ENCODE measurements around the gene HEMK1. TPM values are rescaled to one million over a fixed set of nuclear protein-coding genes. Genes with fewer than 3 reads are reported as not detected.
A peak's percentile ranks its signal among the peaks of the same experiment; 100 is the strongest.

Gene HEMK1
- total RNA-seq, 1 experiment from 2014 or later, result 20.9 TPM

DNA sequence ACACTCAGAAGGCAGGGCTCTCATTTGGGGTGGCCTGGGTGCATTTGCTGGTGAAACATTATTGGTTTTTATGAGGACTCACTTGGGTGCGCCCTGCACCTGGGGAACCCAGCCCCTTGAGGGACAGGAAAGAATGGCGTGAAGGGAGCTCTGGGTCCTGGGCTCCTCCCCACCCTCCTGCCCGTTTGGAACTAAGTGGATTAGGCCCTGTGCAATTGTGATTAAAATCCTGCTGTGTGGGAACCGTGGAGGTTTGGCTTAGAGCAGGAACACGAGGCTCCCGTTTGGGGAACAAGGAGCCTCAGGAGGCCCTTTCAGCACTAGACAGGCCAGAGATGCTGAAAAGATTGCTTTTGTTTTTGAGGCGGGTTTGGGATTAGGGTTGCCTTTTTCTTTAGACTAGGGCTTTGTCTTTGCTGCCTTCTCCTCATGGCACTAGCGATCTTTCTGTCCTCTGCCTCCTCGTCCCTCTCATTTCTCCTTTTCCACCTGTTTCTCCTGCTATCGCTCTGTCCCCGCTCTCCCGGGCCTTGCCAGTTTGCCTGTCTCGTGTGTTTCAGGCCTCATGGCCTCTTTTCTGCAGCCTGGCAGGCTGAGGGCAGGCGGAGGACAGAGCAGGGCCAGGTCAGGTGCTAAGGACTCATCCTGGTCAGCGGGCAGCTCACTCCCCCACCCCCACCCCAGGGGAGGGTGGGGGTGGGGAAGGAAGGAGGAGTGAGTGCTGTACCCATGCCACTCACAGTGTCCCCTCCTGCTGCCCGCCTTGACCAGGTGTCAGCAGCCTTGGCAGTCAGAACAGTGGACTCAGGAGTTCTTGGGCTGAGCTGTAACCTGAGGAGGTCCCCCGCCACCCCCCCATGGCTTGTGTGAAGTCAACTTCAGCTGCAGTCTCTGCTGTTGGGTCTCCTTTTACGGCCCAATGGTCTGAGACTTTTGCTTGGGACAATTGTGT, 56.2 kb downstream of the HEMK1 start:
- peaks cover 38% of the 10 kb centered on the region for H3K4me1 Mint-ChIP-seq
- H3K36me3 Mint-ChIP-seq, result peaks cover 3% of the 10 kb centered on the region; the same call in 1 of the 2 replicates
- ChIA-PET POLR2A (interaction anchor here (0.5 kb wide), 1 partner anchor 236 kb away, joined by 5 read pairs; no protein-coding TSS in a partner anchor), CTCF (interaction anchor here (0.5 to 8.6 kb wide), 9 partner anchors 8 to 764 kb away, joined by 3 to 110 read pairs (median 7); partner anchors contain the start of genes CISH and MAPKAPK3)
- no peaks in the 10 kb centered on the region for H3K27me3 Mint-ChIP-seq (ENCODE audit: low read depth)
- H3K9me3 Mint-ChIP-seq, result no peaks in the 10 kb centered on the region
- H3K4me3 Mint-ChIP-seq, result no peak overlapping the region
- ATAC-seq, result no peak
- H3K27ac Mint-ChIP-seq, result peak overlapping the region; percentile 78
- no peak for DNase-seq (ENCODE audit: low spot score)
- no peak for TF ChIP-seq NFYB (CRISPR knock-in tag; conservative IDR thresholded peaks at IDR 0.05; ENCODE audit: low read depth)
- TF ChIP-seq, protein P1, sequence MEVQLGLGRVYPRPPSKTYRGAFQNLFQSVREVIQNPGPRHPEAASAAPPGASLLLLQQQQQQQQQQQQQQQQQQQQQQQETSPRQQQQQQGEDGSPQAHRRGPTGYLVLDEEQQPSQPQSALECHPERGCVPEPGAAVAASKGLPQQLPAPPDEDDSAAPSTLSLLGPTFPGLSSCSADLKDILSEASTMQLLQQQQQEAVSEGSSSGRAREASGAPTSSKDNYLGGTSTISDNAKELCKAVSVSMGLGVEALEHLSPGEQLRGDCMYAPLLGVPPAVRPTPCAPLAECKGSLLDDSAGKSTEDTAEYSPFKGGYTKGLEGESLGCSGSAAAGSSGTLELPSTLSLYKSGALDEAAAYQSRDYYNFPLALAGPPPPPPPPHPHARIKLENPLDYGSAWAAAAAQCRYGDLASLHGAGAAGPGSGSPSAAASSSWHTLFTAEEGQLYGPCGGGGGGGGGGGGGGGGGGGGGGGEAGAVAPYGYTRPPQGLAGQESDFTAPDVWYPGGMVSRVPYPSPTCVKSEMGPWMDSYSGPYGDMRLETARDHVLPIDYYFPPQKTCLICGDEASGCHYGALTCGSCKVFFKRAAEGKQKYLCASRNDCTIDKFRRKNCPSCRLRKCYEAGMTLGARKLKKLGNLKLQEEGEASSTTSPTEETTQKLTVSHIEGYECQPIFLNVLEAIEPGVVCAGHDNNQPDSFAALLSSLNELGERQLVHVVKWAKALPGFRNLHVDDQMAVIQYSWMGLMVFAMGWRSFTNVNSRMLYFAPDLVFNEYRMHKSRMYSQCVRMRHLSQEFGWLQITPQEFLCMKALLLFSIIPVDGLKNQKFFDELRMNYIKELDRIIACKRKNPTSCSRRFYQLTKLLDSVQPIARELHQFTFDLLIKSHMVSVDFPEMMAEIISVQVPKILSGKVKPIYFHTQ (CRISPR knock-in tag; IDR thresholded peaks at IDR 0.05), result no peak
- TF ChIP-seq TP53 (CRISPR knock-in tag; IDR thresholded peaks at IDR 0.05), result no peak
- no peak for TF ChIP-seq SP1 (CRISPR knock-in tag; conservative IDR thresholded peaks at IDR 0.05)
- TF ChIP-seq, protein P2, sequence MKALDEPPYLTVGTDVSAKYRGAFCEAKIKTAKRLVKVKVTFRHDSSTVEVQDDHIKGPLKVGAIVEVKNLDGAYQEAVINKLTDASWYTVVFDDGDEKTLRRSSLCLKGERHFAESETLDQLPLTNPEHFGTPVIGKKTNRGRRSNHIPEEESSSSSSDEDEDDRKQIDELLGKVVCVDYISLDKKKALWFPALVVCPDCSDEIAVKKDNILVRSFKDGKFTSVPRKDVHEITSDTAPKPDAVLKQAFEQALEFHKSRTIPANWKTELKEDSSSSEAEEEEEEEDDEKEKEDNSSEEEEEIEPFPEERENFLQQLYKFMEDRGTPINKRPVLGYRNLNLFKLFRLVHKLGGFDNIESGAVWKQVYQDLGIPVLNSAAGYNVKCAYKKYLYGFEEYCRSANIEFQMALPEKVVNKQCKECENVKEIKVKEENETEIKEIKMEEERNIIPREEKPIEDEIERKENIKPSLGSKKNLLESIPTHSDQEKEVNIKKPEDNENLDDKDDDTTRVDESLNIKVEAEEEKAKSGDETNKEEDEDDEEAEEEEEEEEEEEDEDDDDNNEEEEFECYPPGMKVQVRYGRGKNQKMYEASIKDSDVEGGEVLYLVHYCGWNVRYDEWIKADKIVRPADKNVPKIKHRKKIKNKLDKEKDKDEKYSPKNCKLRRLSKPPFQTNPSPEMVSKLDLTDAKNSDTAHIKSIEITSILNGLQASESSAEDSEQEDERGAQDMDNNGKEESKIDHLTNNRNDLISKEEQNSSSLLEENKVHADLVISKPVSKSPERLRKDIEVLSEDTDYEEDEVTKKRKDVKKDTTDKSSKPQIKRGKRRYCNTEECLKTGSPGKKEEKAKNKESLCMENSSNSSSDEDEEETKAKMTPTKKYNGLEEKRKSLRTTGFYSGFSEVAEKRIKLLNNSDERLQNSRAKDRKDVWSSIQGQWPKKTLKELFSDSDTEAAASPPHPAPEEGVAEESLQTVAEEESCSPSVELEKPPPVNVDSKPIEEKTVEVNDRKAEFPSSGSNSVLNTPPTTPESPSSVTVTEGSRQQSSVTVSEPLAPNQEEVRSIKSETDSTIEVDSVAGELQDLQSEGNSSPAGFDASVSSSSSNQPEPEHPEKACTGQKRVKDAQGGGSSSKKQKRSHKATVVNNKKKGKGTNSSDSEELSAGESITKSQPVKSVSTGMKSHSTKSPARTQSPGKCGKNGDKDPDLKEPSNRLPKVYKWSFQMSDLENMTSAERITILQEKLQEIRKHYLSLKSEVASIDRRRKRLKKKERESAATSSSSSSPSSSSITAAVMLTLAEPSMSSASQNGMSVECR (CRISPR knock-in tag; IDR thresholded peaks at IDR 0.05; ENCODE audit: borderline replicate concordance), result no peak
- TF ChIP-seq TEAD4 (CRISPR knock-in tag; IDR thresholded peaks at IDR 0.05), result no peak
- TF ChIP-seq E2F5 (CRISPR knock-in tag; IDR thresholded peaks at IDR 0.05), result no peak
- no peak for TF ChIP-seq FOXK1 (CRISPR knock-in tag; IDR thresholded peaks at IDR 0.05)
- TF ChIP-seq, protein P3, sequence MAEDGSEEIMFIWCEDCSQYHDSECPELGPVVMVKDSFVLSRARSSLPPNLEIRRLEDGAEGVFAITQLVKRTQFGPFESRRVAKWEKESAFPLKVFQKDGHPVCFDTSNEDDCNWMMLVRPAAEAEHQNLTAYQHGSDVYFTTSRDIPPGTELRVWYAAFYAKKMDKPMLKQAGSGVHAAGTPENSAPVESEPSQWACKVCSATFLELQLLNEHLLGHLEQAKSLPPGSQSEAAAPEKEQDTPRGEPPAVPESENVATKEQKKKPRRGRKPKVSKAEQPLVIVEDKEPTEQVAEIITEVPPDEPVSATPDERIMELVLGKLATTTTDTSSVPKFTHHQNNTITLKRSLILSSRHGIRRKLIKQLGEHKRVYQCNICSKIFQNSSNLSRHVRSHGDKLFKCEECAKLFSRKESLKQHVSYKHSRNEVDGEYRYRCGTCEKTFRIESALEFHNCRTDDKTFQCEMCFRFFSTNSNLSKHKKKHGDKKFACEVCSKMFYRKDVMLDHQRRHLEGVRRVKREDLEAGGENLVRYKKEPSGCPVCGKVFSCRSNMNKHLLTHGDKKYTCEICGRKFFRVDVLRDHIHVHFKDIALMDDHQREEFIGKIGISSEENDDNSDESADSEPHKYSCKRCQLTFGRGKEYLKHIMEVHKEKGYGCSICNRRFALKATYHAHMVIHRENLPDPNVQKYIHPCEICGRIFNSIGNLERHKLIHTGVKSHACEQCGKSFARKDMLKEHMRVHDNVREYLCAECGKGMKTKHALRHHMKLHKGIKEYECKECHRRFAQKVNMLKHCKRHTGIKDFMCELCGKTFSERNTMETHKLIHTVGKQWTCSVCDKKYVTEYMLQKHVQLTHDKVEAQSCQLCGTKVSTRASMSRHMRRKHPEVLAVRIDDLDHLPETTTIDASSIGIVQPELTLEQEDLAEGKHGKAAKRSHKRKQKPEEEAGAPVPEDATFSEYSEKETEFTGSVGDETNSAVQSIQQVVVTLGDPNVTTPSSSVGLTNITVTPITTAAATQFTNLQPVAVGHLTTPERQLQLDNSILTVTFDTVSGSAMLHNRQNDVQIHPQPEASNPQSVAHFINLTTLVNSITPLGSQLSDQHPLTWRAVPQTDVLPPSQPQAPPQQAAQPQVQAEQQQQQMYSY (CRISPR knock-in tag; IDR thresholded peaks at IDR 0.05), result no peak
- no peak for TF ChIP-seq JAZF1 (CRISPR knock-in tag; IDR thresholded peaks at IDR 0.05)
- TF ChIP-seq ZNF138 (CRISPR knock-in tag; conservative IDR thresholded peaks at IDR 0.05), result no peak
- TF ChIP-seq, protein P4, sequence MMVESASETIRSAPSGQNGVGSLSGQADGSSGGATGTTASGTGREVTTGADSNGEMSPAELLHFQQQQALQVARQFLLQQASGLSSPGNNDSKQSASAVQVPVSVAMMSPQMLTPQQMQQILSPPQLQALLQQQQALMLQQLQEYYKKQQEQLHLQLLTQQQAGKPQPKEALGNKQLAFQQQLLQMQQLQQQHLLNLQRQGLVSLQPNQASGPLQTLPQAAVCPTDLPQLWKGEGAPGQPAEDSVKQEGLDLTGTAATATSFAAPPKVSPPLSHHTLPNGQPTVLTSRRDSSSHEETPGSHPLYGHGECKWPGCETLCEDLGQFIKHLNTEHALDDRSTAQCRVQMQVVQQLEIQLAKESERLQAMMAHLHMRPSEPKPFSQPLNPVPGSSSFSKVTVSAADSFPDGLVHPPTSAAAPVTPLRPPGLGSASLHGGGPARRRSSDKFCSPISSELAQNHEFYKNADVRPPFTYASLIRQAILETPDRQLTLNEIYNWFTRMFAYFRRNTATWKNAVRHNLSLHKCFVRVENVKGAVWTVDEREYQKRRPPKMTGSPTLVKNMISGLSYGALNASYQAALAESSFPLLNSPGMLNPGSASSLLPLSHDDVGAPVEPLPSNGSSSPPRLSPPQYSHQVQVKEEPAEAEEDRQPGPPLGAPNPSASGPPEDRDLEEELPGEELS (CRISPR knock-in tag; IDR thresholded peaks at IDR 0.05), result no peak
- TF ChIP-seq, protein P5, sequence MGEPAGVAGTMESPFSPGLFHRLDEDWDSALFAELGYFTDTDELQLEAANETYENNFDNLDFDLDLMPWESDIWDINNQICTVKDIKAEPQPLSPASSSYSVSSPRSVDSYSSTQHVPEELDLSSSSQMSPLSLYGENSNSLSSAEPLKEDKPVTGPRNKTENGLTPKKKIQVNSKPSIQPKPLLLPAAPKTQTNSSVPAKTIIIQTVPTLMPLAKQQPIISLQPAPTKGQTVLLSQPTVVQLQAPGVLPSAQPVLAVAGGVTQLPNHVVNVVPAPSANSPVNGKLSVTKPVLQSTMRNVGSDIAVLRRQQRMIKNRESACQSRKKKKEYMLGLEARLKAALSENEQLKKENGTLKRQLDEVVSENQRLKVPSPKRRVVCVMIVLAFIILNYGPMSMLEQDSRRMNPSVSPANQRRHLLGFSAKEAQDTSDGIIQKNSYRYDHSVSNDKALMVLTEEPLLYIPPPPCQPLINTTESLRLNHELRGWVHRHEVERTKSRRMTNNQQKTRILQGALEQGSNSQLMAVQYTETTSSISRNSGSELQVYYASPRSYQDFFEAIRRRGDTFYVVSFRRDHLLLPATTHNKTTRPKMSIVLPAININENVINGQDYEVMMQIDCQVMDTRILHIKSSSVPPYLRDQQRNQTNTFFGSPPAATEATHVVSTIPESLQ (CRISPR knock-in tag; IDR thresholded peaks at IDR 0.05), result no peak
- TF ChIP-seq, protein P6, sequence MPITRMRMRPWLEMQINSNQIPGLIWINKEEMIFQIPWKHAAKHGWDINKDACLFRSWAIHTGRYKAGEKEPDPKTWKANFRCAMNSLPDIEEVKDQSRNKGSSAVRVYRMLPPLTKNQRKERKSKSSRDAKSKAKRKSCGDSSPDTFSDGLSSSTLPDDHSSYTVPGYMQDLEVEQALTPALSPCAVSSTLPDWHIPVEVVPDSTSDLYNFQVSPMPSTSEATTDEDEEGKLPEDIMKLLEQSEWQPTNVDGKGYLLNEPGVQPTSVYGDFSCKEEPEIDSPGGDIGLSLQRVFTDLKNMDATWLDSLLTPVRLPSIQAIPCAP (CRISPR knock-in tag; IDR thresholded peaks at IDR 0.05), result no peak
- TF ChIP-seq, protein P7, sequence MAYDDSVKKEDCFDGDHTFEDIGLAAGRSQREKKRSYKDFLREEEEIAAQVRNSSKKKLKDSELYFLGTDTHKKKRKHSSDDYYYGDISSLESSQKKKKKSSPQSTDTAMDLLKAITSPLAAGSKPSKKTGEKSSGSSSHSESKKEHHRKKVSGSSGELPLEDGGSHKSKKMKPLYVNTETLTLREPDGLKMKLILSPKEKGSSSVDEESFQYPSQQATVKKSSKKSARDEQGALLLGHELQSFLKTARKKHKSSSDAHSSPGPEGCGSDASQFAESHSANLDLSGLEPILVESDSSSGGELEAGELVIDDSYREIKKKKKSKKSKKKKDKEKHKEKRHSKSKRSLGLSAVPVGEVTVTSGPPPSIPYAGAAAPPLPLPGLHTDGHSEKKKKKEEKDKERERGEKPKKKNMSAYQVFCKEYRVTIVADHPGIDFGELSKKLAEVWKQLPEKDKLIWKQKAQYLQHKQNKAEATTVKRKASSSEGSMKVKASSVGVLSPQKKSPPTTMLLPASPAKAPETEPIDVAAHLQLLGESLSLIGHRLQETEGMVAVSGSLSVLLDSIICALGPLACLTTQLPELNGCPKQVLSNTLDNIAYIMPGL (CRISPR knock-in tag; IDR thresholded peaks at IDR 0.05), result no peak
- TF ChIP-seq, protein P8, sequence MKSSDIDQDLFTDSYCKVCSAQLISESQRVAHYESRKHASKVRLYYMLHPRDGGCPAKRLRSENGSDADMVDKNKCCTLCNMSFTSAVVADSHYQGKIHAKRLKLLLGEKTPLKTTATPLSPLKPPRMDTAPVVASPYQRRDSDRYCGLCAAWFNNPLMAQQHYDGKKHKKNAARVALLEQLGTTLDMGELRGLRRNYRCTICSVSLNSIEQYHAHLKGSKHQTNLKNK (CRISPR knock-in tag; IDR thresholded peaks at IDR 0.05), result no peak
